HG03342 (cell line): ENCODE measurements around the gene ZNF600.
"Not testable (repeated sequence)": the region's sequence is repeated elsewhere in the genome, so short reads cannot be mapped to it uniquely, and the experiment has no call there.

Experiments
- ATAC-seq: cut with Tn5 transposase; IDR thresholded peaks from one replicate; pipeline ENCODE4 v1.9.1; 2021; ENCODE audit warnings: mild to moderate bottlenecking, moderate library complexity; ENCODE audit not compliant: unreplicated experiment

Gene ZNF600

GRCh38 chr19:52786464-52787354 is at the start of gene ZNF600:
ZNF600 (minus strand) TSS chr19:52786791; CDS start chr19:52778888, 7,903 bp downstream.
- peak; percentile 94 for ATAC-seq

DNA sequence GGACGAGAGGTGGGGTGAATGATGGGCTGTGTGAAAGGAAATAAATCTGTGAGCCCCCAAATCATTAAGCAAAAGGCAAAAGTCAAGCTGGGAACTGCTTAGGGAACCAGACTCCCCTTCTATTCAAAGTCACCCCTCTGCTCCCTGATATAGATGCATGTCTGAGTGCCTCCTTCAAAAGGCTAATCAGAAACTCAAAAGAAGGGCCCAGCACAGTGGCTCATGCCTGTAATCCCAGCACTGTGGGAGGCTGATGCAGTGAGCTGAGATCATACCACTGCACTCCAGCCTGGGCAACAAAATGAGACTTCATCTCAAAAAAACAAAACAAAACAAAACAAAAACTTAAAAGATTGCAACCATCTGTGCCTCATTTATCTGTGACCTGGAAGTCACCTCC is 47.7 kb upstream of the ZNF600 start:
- not testable (repeated sequence) for ATAC-seq

DNA sequence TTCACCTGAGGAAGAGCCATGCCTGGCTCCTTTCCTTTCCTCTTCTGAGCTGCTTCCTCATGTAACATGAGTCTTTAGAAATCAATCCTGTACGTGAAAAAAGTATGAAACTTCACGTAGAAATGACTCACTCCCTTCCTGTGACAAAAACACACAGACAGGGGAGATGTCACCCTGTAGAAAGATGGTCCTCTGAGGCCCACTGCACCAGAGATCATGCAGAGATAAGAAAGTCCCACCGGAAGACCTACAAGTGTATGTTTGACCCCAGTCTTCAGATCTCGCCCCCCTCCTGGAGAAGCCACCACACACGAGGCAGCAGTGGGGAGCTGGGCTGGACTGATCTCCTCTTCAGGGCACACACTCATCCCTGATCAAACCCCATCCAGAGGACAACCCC is 47.0 kb upstream of the ZNF600 start:
- ATAC-seq: not testable (repeated sequence)

- ATAC-seq: not testable (repeated sequence)
Measured at GRCh38 chr19:52829866-52830265, 43.3 kb upstream of the ZNF600 start.

DNA sequence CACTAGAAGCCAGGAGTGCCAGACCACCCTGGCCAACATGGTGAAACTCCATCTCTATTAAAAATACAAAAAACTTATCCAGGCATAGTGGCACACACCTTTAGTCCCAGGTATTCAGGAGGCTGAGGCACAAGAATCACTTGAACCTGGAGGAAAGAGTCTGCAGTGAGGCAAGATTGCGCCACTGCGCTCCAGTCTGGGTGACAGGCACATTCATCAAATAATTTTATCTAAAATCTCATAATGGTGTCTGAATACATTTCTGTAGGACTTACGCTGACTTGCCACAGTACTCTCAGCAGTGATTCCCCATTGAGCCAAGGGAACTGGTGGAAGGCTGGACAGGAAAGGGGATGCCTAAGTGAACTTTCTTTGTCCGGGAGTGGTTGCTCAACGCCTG is 39.2 kb upstream of the ZNF600 start:
- ATAC-seq: no peak

GRCh38 chr19:52823676-52824075 is 37.1 kb upstream of the ZNF600 start:
- ATAC-seq: no peak

GRCh38 chr19:52821204-52821960 is 34.8 kb upstream of the ZNF600 start, which contains the start of gene ZNF28:
ZNF28 (minus strand) TSS chr19:52821633; CDS start chr19:52817958, 3,675 bp downstream.
- ATAC-seq: peak; percentile 97

GRCh38 chr19:52820472-52821203 is 34.0 kb upstream of the ZNF600 start:
- peak; percentile 2 for ATAC-seq

DNA sequence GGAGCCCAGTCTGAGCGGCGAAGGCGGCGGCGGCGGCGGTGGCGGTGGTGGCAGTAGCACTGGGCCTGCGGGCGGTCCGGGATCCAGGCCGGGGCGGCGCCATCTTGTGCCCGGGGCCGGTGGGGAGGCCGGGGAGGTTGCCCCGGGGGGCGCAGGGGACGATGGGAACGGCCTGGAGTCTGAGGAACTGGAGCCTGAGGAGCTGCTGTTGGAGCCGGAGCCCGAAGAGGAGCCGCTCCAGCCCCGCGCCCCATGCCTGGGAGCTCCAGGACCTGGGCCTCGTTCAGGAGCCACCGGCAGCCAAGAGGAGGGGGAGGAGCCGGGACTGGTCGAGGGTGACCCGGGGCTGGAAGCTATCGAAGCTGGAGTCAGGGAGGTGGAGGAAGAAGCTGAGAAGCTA is 23.2 kb upstream of the ZNF600 start:
- no peak for ATAC-seq

DNA sequence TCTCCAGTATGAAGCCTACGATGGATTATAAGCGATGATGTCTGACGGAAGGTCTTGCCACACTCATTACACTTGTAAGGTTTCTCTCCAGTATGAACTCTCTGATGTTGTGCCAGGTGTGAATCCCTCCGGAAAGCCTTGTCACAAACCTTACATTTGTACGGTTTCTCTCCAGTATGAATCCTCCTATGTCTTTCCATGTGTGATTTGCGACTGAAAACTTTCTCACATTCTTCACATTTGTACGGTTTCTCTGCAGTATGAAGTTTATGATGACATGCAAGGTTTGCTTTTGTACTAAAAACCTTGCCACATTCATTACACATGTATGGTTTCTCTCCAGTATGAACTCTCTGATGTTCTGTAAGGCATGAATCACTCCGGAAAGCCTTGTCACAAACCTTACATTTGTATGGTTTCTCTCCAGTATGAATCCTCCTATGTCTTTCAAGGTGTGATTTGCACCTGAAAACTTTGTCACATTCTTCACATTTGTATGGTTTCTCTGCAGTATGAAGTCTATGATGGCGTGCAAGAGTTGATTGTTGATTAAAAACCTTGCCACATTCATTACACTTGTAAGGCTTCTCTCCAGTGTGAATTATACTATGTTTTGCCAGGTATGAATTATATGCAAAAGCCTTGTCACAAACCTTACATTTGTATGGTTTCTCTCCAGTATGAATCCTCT is 13.5 kb upstream of the ZNF600 start:
- not testable (repeated sequence) for ATAC-seq

DNA sequence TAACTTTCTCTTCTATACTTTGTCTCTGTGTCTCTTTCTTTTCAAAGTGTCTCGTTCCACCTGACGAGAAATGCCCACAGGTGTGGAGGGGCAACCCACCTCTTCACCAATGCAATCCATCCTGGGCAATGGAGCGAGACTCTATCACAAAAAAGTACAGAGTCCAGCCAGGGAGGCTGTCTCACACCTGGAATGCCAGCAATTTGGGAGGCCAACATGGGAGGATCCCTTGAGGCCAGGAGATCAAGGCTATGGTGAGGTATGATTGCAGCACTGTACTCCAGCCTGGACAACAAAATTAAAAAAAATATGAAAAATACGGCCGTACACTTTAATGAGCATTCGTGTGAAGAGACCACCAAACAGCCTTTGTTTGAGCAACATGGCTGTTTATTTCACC is 2.8 kb upstream of the ZNF600 start:
- ATAC-seq: no peak

DNA sequence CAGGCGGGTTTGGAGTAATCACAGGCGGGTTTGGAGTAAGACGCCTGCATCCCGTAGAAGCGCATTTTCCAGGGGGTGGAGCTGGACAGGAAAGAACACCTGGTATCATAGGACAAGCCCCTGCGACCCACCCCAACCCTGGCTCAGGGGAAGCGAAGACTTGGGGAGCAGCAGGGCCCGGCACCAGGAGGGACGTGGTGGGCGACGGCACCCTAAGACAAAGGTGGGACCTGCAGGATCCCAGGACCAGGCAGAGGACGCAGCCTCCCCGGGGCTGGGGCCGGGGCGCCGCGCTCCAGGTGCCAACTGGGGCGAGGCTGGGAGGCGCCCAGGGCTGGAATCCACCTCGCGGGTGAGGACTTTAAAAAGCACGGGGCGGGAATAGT is 520 bp downstream of the ZNF600 start:
- ATAC-seq: peak; percentile 27

DNA sequence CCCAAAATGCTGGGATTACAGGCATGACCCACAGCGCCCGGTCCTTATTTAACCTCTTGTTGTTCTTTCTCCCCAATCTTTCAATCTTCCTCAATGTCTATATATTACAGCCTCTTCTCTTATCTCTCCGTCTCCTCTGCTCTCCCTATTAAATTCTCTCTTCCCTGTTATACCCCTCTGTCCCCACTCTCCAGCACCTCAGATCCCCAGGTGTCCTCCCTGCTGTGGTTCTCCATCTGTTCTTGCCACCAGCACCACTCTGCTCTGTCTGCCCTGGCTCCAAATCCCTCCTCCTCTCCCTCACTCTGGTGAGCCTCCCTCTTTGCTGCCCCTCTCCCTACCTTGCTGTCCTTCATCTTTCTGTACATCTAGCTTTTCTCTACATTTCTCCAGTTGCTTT is 1.1 kb downstream of the ZNF600 start:
- ATAC-seq: no peak

- ATAC-seq: not testable (repeated sequence)
Measured at GRCh38 chr19:52782864-52783263, 3.7 kb downstream of the ZNF600 start.

- no peak for ATAC-seq
Measured at GRCh38 chr19:52778811-52779210, 7.8 kb downstream of the ZNF600 start.

DNA sequence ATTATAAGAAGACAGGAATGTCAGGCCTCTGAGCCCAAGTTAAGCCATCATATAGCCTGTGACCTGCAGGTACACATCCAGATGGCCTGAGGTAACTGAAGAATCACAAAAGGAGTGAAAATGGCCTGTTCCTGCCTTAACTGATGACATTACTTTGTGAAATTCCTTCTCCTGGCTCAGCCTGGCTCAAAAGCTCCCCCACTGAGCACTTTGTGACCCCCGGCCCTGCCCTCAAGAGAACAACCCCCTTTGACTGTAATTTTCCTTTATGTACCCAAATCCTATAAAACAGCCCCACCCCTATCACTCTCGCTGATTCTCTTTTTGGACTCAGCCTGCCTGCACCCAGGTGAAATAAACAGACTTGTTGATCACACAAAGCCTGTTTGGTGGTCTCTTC is 30.1 kb downstream of the ZNF600 start:
- ATAC-seq: not testable (repeated sequence)

DNA sequence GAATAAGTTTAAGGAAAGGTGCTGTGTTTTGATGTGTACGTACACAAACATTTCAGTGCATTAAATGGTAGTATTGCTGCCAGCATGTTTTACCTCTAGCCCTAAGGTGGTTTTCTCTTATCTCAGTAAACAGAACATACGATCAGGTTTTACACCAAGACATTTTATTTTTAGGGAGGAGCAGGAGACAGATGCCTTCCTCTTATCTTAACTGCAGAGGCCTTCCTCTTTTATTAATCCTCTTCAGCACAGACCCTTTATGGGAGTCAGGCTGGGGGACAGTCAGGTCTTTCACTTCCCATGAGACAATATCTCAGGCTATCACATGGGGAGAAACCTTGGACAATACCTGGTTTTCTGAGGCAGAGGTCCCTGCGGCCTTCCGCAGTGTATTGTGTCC is 36.8 kb downstream of the ZNF600 start:
- ATAC-seq: no peak

DNA sequence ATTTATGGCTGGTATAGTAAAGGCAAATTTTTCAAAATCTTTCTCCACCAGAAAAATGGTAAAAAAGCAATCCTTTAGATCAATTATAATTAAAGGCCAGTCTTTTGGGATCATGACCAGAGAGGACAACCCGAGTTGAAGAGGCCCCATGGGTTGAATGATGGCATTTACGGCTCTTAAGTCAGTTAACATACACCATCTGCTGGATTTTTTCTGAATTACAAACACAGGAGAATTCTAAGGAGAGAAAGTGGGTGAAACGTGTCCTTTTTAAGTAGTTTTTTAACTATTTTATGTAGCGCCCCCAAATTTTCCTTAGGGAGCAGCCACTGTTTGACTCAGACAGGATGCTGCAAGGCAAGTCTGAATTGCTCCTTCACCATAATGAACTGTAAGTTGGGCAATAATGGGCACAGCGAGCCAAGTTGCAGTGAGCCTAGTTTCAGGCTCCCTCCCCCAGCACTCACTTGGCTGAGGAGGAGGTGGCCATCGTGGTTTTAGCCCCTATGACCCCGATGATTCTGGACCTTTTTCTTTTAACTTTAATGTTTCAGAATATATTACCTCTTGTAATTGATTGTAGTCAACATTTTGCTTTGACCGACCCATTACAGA is 38.1 kb downstream of the ZNF600 start:
- no peak for ATAC-seq

GRCh38 chr19:52745919-52746318 is 40.7 kb downstream of the ZNF600 start:
- not testable (repeated sequence) for ATAC-seq

- ATAC-seq: no peak
Measured at GRCh38 chr19:52743091-52743490, 43.5 kb downstream of the ZNF600 start.
